Stimulated activated CD4-positive, alpha-beta T cell treated with anti-CD3 and anti-CD28 coated beads, Interleukin-12 subunit alpha, Interleukin-12 subunit beta, amount 100 ng/mL, for 48 hours (primary cell): ENCODE data around the gene FARS2.

Experiments used
- DNase-seq, 3 donors: peaks; one replicate each; pipeline ENCODE4 v3.0.0-alpha.2; 2020; ENCODE audit warnings: low read depth in 2 of 3, low spot score in 1 of 3

The FARS2 gene

GRCh38 chr6:5459346-5459745 lies 198.0 kb downstream of the FARS2 start:
- DNase-seq, result no peak

DNA sequence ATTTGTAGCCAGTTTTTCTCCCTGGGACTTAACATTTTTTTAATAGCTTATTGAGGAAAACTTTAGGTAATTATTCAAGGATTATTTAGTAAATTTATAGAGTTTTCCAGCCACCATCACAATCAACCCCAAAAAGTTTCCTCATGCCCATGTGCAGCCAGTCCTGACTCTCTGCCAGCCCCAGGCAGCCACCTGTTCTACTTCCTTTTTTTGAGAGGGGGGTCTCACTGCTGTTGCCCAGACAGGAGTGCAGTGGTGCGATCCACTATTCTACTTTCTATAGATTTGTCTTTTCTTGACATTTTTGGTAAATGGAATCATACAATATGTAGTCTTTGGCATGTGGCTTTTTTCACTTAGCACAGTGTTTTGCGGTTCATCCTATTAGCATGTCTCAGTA lies 200.1 kb downstream of the FARS2 start:
- DNase-seq, result no peak

- DNase-seq, result no peak
Measured at GRCh38 chr6:5462856-5463255, 201.5 kb downstream of the FARS2 start.

DNA sequence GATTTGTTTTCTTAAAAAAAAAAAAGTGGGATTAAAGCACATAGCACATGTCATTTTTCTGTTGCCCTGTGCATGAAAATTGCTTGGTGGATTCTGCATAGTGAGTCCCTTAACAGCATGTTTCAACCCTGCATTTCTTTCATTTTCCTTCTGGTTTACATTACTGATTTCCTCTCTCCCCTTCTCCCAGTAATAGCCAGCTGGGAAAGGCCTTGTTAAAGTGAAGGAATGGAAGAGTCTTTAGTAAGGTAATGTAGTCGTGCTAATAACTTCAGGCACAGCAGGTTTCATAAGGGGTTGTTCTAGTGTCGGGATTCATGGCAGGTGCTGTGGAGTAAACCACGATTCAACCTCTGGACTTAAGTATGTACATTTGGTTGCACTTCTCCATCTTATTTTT lies 202.4 kb downstream of the FARS2 start:
- no peak for DNase-seq

DNA sequence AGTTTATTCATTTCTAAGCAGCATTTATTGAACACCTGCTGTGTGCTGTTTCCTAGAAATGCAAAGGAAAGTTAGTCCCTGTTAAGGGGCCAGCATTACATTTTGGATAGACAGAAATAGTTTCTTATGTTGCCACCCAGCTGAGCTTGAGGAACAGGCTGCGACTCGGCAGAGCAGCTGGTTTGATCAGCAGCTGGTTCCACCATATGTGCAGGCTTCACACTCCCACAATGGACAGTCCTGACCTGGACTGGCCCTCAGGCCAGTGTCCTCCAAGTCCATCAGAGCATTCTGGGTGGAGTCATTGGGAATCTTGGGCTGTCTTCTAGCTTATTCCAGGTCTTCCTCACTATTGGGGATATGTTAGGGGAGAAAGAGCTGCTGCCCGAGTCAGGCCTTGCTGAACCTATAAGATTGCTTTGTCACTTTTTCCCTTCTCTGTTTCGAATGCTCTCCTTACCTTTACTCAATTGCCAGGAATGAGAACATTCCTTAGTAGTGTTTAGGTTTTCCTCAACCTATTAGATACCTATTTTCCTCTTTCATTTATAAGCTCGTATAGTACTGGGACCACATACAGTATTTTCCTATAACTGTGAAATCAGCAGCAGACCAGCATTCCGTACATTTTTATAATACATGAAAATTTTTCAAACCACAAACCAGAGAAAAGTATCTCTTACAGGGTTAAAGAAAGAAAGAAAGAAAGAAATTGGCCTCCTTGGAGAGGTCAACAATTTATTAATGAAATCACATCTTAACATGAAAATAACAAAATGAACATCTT lies 203.0 kb downstream of the FARS2 start:
- DNase-seq, result no peak

DNA sequence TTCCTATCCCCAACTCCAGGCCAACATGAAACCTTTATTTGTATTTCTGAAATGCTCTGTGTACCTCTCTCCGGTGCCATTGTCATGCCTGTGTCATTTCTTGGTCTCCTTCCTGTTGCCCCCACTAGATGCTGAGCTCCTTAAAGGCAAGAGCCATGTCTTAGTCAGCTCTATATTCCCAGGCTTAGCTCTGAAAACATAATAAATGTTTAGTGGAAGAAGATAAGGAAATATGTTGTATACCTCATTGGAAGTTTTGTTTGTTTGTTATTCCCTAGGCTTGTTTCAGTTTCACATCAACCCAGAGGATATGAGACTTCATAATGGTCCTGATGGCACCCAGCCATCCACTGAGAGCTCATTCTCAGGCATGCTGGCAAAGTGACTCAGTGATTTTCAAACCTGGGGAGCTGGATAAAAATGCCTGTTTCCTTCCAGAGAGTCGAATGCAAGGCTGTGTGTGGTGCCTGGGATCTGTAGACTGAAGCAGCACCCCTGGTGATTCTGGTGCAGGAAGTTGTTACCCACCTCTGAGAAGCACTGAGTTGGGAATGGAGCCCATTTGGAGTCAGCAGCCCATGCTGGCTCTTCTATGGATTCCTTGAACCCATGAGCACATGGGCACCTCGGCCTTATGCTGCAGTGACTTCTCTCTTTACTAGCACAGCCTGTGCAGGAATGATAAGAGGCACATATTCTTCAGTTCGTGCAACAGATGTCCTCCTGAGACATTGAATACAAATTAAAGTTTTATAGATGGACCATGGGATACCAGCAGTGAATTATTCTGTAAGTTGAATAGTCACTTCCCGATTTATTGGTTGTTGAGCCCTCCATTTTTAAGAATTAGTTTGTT lies 205.2 kb downstream of the FARS2 start:
- no peak for DNase-seq

- no peak for DNase-seq
Measured at GRCh38 chr6:5468586-5468985, 207.3 kb downstream of the FARS2 start.

GRCh38 chr6:5469101-5469846 lies 208.0 kb downstream of the FARS2 start:
- no peak for DNase-seq

- DNase-seq, result peak; percentile 33 to 37 (median 35)
Measured at GRCh38 chr6:5471044-5471443, 209.7 kb downstream of the FARS2 start.

DNA sequence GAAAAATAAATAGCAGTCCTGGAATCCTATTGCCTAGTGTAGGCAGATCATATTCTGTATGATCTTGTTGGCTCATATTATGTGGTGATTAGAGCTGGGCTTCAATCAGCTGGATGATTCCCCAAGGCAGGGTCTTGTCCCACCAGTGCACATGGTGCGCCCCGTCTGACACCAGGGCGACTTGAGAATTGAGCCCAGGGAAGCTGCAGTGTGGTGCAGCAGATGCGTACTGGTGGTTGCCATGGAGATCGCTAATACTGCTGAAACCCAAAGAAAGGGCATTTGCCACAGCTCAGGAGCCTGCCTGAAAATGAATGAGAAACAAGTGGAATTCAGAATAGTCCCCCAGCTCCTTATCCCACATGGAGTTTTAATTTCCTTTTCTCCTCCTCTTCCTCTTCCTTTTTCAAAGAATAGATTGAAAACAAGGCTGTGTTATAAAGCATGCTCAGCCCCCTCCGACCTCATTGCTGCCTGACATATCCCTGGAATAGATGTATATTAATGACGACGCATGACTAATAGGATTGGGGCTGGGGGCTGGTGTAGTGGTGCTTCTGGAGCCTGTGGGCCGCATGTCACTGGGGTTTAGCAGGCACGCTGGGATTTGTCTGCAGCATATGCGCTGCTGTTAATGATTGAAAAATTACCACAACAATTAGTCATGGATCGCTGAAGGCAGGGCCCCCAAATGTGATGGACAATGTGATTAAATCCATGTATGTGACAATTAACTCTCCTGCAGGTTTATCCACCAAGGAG lies 210.5 kb downstream of the FARS2 start:
- no peak for DNase-seq

DNA sequence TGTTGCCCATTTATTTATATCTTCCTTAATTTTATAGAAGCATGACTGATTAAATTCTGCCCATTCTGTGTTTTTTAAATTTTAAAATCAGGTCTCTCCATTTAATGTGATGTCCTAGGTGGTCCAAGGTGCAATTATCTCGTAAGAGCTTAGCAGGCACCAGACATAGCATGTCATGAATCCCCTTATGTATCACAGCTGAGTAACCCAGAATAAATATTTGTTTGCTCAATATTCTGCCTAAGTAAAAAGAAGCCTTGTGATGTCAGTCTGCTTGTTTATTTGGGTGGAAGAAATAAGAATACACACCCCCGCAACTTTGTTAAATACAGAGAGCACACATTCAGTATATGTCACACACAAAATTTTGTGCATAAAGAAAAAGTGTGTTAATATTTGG lies 211.3 kb downstream of the FARS2 start:
- no peak for DNase-seq

DNA sequence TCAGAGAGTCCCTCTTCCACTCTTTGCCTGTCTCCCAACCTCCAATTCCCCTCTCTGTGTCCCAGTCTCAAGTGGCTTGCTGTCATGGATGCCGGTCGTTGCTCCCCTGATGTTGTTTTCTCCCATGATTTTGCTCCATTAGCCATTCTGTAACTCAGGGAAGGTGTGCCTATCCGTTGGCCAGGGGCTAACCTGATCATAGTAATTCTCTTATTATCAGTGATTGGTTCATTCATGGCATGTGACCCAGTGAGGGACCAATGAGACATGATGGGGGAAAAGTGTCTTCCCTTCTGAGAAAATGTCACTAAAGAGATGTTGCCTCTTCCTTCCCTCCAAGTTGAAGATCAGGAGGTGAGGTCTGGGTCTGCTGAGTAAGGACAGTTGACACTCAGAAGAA lies 214.5 kb downstream of the FARS2 start:
- no peak for DNase-seq

GRCh38 chr6:5478380-5478779 lies 217.1 kb downstream of the FARS2 start:
- no peak for DNase-seq

GRCh38 chr6:5481033-5481432 lies 219.7 kb downstream of the FARS2 start:
- no peak for DNase-seq

DNA sequence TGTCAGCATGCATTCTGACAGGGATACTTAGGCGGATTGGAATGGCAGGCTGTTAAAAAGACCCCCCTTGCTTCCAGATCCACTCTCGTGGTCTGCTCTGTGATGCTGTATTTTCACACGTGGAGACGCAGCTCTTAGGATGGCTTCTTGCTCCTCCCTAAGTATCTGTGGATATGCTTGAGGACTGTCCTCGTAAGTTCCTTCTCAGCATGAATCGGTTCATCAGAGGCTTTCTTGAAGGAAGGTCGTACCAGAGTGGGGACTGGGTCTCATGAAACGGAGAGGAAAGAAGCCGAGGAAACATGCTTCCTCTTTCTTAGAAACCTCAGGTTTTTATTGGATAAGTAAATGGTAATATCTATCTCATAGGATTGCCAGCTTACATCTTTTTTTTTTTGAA lies 220.4 kb downstream of the FARS2 start:
- no peak for DNase-seq

GRCh38 chr6:5482619-5483018 lies 221.3 kb downstream of the FARS2 start:
- DNase-seq, result no peak

DNA sequence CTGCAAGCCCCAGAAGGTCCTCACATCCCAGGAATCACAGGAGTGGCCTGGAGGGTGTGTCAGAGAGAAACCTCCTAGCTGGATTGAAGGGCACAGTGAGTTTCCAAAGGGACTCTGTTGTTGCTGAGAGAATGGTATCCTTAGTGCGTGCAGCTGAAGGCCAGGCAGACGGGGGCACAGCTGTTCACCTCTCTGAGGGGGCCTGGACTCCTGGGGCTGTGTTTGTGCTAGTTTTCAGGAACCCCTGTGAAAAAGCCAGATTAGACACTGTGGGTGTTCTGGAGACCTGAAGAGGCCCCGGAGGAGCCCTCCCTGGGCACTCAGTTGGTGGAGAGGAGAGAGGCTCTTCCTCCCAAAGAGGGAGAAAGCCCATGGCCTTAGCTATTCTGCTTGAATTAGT lies 223.4 kb downstream of the FARS2 start:
- DNase-seq, result no peak

GRCh38 chr6:5486214-5486613 lies 224.9 kb downstream of the FARS2 start:
- DNase-seq, result no peak

DNA sequence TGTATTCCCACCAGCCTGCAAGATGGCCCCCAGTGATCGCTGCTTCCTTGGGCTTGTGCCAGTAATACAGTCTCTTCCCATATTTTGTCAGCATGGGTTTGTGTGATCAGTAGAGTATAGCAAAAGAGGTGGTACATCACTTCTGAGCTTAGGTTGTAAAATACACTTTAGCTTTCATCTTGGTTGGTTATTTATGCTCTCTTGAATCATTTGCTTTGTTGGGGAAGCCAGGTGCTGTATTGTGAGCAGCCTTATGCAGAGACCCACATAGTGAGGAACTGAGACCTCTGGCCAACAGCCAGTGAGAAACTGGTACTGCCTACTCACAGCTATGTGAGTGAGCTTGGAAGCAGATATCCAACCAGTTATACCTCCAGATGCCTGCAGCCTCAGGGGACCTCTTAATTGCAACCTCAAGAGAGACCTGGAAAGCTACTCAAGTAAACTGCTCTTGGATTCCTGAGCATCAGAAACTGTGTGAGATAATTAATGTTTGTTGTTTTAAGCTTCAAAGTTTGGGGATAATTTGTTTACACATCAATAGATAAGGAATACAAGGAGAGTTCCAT lies 229.3 kb downstream of the FARS2 start:
- DNase-seq, result no peak

- DNase-seq, result no peak
Measured at GRCh38 chr6:5492356-5492755, 231.0 kb downstream of the FARS2 start.

GRCh38 chr6:5493806-5494205 lies 232.5 kb downstream of the FARS2 start:
- no peak for DNase-seq
